Glutamatergic neuron (in vitro differentiated cells): ENCODE measurements around the gene COL4A5. TPM values are rescaled to one million over a fixed set of nuclear protein-coding genes. Genes with fewer than 3 reads are reported as not detected.
"Not testable (repeated sequence)": the region's sequence is repeated elsewhere in the genome, so short reads cannot be mapped to it uniquely, and the experiment has no call there.

Experiments
- DNase-seq: peaks from one replicate; pipeline ENCODE4 v3.0.0; 2022
- H3K27ac Mint-ChIP-seq: one replicate; pipeline ENCODE4 v1.8.0; 2020; ENCODE audit warnings: mild to moderate bottlenecking, mixed read lengths, inconsistent platforms; ENCODE audit not compliant: unreplicated experiment
- H3K27me3 Mint-ChIP-seq: one replicate; pipeline ENCODE4 v1.8.0; 2020; ENCODE audit warnings: mild to moderate bottlenecking, moderate library complexity, mixed read lengths, inconsistent platforms; ENCODE audit not compliant: unreplicated experiment
- H3K36me3 Mint-ChIP-seq: one replicate; pipeline ENCODE4 v1.8.0; 2020; ENCODE audit warnings: mild to moderate bottlenecking, mixed read lengths, inconsistent platforms; ENCODE audit not compliant: unreplicated experiment
- H3K4me1 Mint-ChIP-seq: one replicate; pipeline ENCODE4 v1.8.0; 2020; ENCODE audit warnings: mild to moderate bottlenecking, low read depth, mixed read lengths, inconsistent platforms; ENCODE audit not compliant: unreplicated experiment
- H3K4me3 Mint-ChIP-seq: one replicate; pipeline ENCODE4 v1.8.0; 2020; ENCODE audit warnings: mild to moderate bottlenecking, mixed read lengths, inconsistent platforms; ENCODE audit not compliant: unreplicated experiment
- H3K9me3 Mint-ChIP-seq: one replicate; pipeline ENCODE4 v1.8.0; 2020; ENCODE audit warnings: mild to moderate bottlenecking, moderate library complexity, mixed read lengths, inconsistent platforms; ENCODE audit not compliant: unreplicated experiment
- total RNA-seq: library from RNA; stranded (reverse); fragmentation: NEBNext Ultra II Directional; extraction: Animal tissue kit (Norgen Biotek cat#: 25700); gene quantifications from one replicate; pipeline ENCODE4 v1.2.1, GENCODE V29; 2021; ENCODE audit not compliant: unreplicated experiment
- TF ChIP-seq, protein P1 (sequence below): fragments of 200-600 bp; sonication (generic); IDR thresholded peaks from one replicate; pipeline ENCODE4 v1.5.0; 2021; ENCODE audit not compliant: partially characterized antibody, unreplicated experiment

COL4A5 gene
- total RNA-seq, 1 donor from 2014 or later: 3.2 TPM

DNA sequence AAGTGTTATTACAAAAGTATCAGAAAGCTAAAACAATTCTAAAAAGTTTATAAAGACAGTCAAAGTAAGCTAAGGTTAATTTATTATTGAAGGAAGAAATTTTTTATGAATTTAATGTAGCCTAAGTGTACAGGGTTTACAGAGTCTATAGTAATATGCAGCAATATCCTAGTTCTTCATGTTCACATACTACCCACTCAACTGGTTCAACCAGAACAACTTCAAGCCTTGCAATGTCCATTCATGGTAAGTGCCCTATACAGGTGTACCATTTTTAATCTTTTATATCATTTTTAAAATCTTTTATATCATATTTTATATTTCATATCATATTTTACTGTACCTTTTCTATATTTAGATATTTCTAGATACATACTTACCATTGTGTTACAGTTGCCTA lies 34.3 kb downstream of the COL4A5 start:
- Mint-ChIP-seq H3K4me1 (no peaks in the 10 kb centered on the region), H3K36me3 (no peaks in the 10 kb centered on the region), H3K4me3 (no peak overlapping the region), H3K27me3 (peaks cover 2% of the 10 kb centered on the region), H3K27ac (no peak overlapping the region), H3K9me3 (no peaks in the 10 kb centered on the region)
- DNase-seq: no peak
- TF ChIP-seq, protein P1, sequence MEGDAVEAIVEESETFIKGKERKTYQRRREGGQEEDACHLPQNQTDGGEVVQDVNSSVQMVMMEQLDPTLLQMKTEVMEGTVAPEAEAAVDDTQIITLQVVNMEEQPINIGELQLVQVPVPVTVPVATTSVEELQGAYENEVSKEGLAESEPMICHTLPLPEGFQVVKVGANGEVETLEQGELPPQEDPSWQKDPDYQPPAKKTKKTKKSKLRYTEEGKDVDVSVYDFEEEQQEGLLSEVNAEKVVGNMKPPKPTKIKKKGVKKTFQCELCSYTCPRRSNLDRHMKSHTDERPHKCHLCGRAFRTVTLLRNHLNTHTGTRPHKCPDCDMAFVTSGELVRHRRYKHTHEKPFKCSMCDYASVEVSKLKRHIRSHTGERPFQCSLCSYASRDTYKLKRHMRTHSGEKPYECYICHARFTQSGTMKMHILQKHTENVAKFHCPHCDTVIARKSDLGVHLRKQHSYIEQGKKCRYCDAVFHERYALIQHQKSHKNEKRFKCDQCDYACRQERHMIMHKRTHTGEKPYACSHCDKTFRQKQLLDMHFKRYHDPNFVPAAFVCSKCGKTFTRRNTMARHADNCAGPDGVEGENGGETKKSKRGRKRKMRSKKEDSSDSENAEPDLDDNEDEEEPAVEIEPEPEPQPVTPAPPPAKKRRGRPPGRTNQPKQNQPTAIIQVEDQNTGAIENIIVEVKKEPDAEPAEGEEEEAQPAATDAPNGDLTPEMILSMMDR: no peak

DNA sequence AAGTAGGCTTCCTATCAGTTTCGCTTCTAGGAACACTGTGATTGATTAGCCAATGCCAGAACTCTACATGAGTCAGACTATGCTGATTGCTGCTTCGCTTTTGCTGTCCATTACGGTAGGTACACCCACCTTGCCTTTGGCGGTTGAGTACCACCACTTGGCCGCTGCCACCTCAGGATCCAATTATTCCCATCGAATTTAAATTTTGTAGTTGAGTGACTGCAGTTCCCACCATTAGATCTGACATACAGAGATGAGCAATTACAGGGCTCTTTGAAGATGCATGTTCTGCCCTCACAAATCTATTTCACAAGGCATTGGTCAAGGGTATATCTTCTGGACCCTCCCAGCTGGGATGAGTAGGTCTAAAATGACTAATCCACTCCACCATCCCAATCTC lies 41.9 kb downstream of the COL4A5 start:
- not testable (repeated sequence) for H3K27me3 Mint-ChIP-seq, H3K9me3 Mint-ChIP-seq, H3K4me1 Mint-ChIP-seq, H3K27ac Mint-ChIP-seq, H3K4me3 Mint-ChIP-seq, H3K36me3 Mint-ChIP-seq, DNase-seq

DNA sequence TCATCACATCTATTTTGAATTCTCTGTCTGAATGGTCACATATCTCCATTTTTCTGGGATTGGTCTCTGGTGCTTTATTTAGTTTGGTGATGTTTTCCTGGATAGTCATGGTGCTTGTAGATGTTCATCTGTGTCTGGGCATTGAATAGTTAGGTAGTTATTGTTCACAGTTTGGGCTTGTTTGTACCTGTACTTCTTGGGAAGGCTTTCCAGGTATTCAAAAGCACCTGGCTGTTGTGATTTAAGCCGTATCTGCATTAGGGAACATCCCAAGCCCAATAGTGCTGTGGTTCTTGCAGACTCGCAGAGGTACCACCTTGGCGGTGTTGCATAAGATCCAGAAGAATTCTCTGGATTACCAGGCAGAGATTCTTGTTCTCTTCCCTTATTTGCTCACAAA lies 44.6 kb downstream of the COL4A5 start:
- no peaks in the 10 kb centered on the region for H3K9me3 Mint-ChIP-seq
- TF ChIP-seq, protein P1: no peak
- H3K4me1 Mint-ChIP-seq: no peaks in the 10 kb centered on the region
- H3K27ac Mint-ChIP-seq: no peak overlapping the region
- DNase-seq: no peak
- H3K4me3 Mint-ChIP-seq: no peak overlapping the region
- H3K36me3 Mint-ChIP-seq: no peaks in the 10 kb centered on the region
- no peaks in the 10 kb centered on the region for H3K27me3 Mint-ChIP-seq

DNA sequence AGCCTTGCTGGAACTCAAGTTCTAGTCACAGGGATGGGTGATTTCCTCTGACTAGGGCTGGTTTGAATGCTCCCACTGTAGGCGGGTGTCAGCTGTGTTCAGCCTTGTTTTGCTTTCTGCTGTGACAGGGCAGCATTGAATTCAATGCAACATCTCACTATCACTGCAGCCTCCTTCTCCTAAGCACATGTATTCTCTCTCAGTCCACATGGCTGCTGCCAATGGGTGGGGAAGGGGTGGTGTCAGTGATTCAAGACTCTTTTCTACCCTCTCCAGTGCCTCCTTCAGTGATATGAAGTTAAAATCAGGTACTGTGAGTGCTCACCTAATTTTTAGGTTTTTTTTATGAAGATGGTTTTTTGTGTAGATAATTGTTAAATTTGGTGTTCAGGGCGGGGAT lies 46.3 kb downstream of the COL4A5 start:
- no peaks in the 10 kb centered on the region for H3K36me3 Mint-ChIP-seq
- DNase-seq: no peak

DNA sequence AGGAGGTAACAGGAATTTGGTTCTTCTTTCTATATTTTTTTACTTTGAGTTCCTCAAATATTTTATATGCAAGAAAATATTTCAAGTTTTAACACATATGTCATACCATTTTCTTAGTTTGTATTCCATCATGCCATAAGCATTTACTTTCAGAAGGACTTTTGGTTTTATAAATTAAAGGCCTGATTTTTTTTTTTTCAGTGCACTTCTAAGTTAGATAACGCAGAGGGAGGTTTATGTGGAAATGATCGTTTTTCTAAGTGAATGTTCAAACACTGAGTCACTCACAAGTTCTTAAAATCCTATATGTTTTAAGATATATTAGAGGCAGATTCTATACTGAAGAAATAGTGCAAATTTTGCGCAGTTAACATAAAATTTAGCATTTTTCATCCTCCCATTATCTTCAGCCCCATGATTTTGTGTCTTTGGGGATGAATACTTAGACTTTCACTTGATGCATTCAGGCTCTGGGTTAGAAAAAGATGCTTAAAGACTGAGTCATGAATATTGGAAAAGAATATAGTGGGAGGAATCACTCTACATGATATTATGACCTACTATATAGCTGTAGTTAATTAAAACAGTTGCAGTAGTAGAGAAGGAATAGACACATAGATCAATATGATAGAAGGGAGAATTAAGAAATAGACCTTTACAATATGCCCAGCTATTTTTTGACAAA lies 54.9 kb downstream of the COL4A5 start:
- TF ChIP-seq, protein P1: no peak
- no peaks in the 10 kb centered on the region for H3K27me3 Mint-ChIP-seq
- no peak overlapping the region for H3K4me3 Mint-ChIP-seq
- H3K27ac Mint-ChIP-seq: no peak overlapping the region
- no peaks in the 10 kb centered on the region for H3K9me3 Mint-ChIP-seq
- no peaks in the 10 kb centered on the region for H3K4me1 Mint-ChIP-seq
- no peak for DNase-seq
- no peaks in the 10 kb centered on the region for H3K36me3 Mint-ChIP-seq

More for the DNA sequence above, 46.3 kb downstream of the COL4A5 start:
- TF ChIP-seq, protein P1: no peak
- H3K27ac Mint-ChIP-seq: no peak overlapping the region
- no peak overlapping the region for H3K4me3 Mint-ChIP-seq
- no peaks in the 10 kb centered on the region for H3K27me3 Mint-ChIP-seq
- H3K4me1 Mint-ChIP-seq: no peaks in the 10 kb centered on the region
- no peaks in the 10 kb centered on the region for H3K9me3 Mint-ChIP-seq

DNA sequence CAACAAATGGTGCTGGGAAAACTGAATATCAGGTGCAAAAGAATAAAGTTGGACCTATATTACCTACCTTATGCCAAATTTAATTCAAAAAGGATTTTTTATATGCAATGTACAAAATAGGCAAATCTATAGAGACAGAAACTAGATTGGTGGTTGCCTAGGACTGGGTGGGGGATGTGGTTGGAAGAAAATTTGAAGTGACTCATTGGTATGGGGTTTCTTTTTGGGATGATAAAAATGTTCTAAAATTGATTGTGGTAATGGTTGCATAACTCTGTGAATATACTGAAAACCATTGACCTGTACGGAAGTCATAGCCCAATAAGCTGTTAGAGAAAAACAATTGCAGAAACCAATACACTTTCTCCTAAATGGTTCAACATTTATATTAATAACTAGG lies 72.1 kb downstream of the COL4A5 start:
- no peaks in the 10 kb centered on the region for H3K9me3 Mint-ChIP-seq
- TF ChIP-seq, protein P1: no peak
- no peak overlapping the region for H3K4me3 Mint-ChIP-seq
- H3K4me1 Mint-ChIP-seq: no peaks in the 10 kb centered on the region
- no peak overlapping the region for H3K27ac Mint-ChIP-seq
- DNase-seq: no peak
- no peaks in the 10 kb centered on the region for H3K27me3 Mint-ChIP-seq
- no peaks in the 10 kb centered on the region for H3K36me3 Mint-ChIP-seq
